Inflammatory macrophage treated with lipopolysaccharide for 4 hours (primary cell): ENCODE results near the gene BTBD9.
"Not testable (repeated sequence)": the region's sequence is repeated elsewhere in the genome, so short reads cannot be mapped to it uniquely, and the experiment has no call there.

ENCODE experiments used
- DNase-seq: peaks from one replicate; pipeline ENCODE4 v3.0.0-alpha.2; 2020

BTBD9 gene

GRCh38 chr6:38133932-38134703 lies 505.6 kb downstream of the BTBD9 start:
- DNase-seq: no peak

GRCh38 chr6:38131527-38131965 lies 508.2 kb downstream of the BTBD9 start:
- DNase-seq: peak; percentile 92

GRCh38 chr6:38127284-38127683 lies 512.4 kb downstream of the BTBD9 start:
- DNase-seq: no peak

GRCh38 chr6:38124224-38124926 lies 515.4 kb downstream of the BTBD9 start:
- DNase-seq: not testable (repeated sequence)

GRCh38 chr6:38119516-38119915 lies 520.2 kb downstream of the BTBD9 start:
- no peak for DNase-seq

- DNase-seq: no peak
These were observed 520.9 kb downstream of the BTBD9 start for GRCh38 chr6:38118791-38119365.
